ENCODE results near the gene HDGFL2. TPM values are rescaled to one million over a fixed set of nuclear protein-coding genes. Genes with fewer than 3 reads are reported as not detected.

HDGFL2 gene
- total and polyA plus RNA-seq, 2 donors from 2014 or later, result 37.8 to 38.8 TPM

- H3K27me3 ChIP-seq (ENCODE audit: control insufficient read depth, insufficient read depth, low read length), result no peaks in the 10 kb centered on the region
- H3K36me3 ChIP-seq (ENCODE audit: control insufficient read depth in 2 of 3, insufficient read depth in 3 of 3, low read length in 3 of 3), result no peaks in the 10 kb centered on the region
- H3K4me1 ChIP-seq (ENCODE audit: control insufficient read depth in 2 of 3, insufficient read depth in 2 of 3, low read depth in 1 of 3, low read length in 3 of 3), result no peaks in the 10 kb centered on the region
- no peak for DNase-seq
- no peak overlapping the region for H3K9ac ChIP-seq (ENCODE audit: low read length in 3 of 3)
- H3K4me3 ChIP-seq (ENCODE audit: low read length in 3 of 3), result no peak overlapping the region
- intact Hi-C loops (cut with DNase I), result no loop called here
- H3K9me3 ChIP-seq (ENCODE audit: control insufficient read depth in 2 of 3, insufficient read depth in 1 of 3, low read length in 3 of 3), result no peaks in the 10 kb centered on the region
- FAIRE-seq, result no peak
- H3K27ac ChIP-seq (ENCODE audit: low read depth in 2 of 2, low read length in 2 of 2), result no peak overlapping the region
- no peak for TF ChIP-seq CTCF (IDR thresholded peaks at IDR 0.05; ENCODE audit: borderline replicate concordance, extremely low read depth, insufficient read depth)
Measured at GRCh38 chr19:4510435-4511255, 38.5 kb downstream of the HDGFL2 start.

GRCh38 chr19:4511300-4512054, 39.4 kb downstream of the HDGFL2 start:
- intact Hi-C loops (cut with DNase I), result no loop called here
- no peak for DNase-seq
- Histone ChIP-seq H3K27me3 (ENCODE audit: control insufficient read depth, insufficient read depth, low read length) (no peaks in the 10 kb centered on the region), H3K27ac (ENCODE audit: low read depth in 2 of 2, low read length in 2 of 2) (no peak overlapping the region), H3K4me1 (ENCODE audit: control insufficient read depth in 2 of 3, insufficient read depth in 2 of 3, low read depth in 1 of 3, low read length in 3 of 3) (no peaks in the 10 kb centered on the region), H3K36me3 (ENCODE audit: control insufficient read depth in 2 of 3, insufficient read depth in 3 of 3, low read length in 3 of 3) (no peaks in the 10 kb centered on the region), H3K4me3 (ENCODE audit: low read length in 3 of 3) (no peak overlapping the region), H3K9ac (ENCODE audit: low read length in 3 of 3) (no peak overlapping the region), H3K9me3 (ENCODE audit: control insufficient read depth in 2 of 3, insufficient read depth in 1 of 3, low read length in 3 of 3) (no peaks in the 10 kb centered on the region)
- FAIRE-seq, result no peak
- no peak for TF ChIP-seq CTCF (IDR thresholded peaks at IDR 0.05; ENCODE audit: borderline replicate concordance, extremely low read depth, insufficient read depth)

- DNase-seq (no peak), FAIRE-seq (no peak)
- TF ChIP-seq CTCF (IDR thresholded peaks at IDR 0.05; ENCODE audit: borderline replicate concordance, extremely low read depth, insufficient read depth), result no peak
- H3K9me3 ChIP-seq (ENCODE audit: control insufficient read depth in 2 of 3, insufficient read depth in 1 of 3, low read length in 3 of 3), result no peaks in the 10 kb centered on the region
- H3K4me1 ChIP-seq (ENCODE audit: control insufficient read depth in 2 of 3, insufficient read depth in 2 of 3, low read depth in 1 of 3, low read length in 3 of 3), result no peaks in the 10 kb centered on the region
- H3K36me3 ChIP-seq (ENCODE audit: control insufficient read depth in 2 of 3, insufficient read depth in 3 of 3, low read length in 3 of 3), result no peaks in the 10 kb centered on the region
- no peak overlapping the region for H3K27ac ChIP-seq (ENCODE audit: low read depth in 2 of 2, low read length in 2 of 2)
- no peaks in the 10 kb centered on the region for H3K27me3 ChIP-seq (ENCODE audit: control insufficient read depth, insufficient read depth, low read length)
- H3K4me3 ChIP-seq (ENCODE audit: low read length in 3 of 3), result no peak overlapping the region
- no peak overlapping the region for H3K9ac ChIP-seq (ENCODE audit: low read length in 3 of 3)
- intact Hi-C loops (cut with DNase I), result no loop called here
Measured at GRCh38 chr19:4512070-4512469, 40.0 kb downstream of the HDGFL2 start.
